Tibial nerve (tissue), 4 donors: ENCODE results near the gene IRF3. TPM values are rescaled to one million over a fixed set of nuclear protein-coding genes. Genes with fewer than 3 reads are reported as not detected.

Experiments used
- DNase-seq, 2 donors: peaks; one replicate each; pipeline ENCODE4 v3.0.0-alpha.2; 2019; ENCODE audit warnings: low spot score in 2 of 2
- H3K27ac ChIP-seq, 4 donors: fragments of 200-600 bp; sonication (generic) in 3 of 4; one replicate each; pipeline ENCODE4 v1.5.1; 2017 to 2019; ENCODE audit warnings: mild to moderate bottlenecking in 1 of 4
- H3K27me3 ChIP-seq, 2 donors: fragments of 200-600 bp; sonication (generic) in 1 of 2; one replicate each; pipeline versions ENCODE4 v1.5.1 to v1.6.0; 2017 to 2019
- H3K36me3 ChIP-seq, 3 donors: fragments of 200-600 bp; sonication (generic); one replicate each; pipeline ENCODE4 v1.5.1; 2018 to 2019
- H3K4me1 ChIP-seq, 4 donors: fragments of 200-600 bp; sonication (generic) in 3 of 4; one replicate each; pipeline ENCODE4 v1.5.1; 2017 to 2019
- H3K4me3 ChIP-seq, 4 donors: fragments of 200-600 bp; sonication (generic) in 3 of 4; one replicate each; pipeline ENCODE4 v1.5.1; 2017 to 2019; ENCODE audit warnings: mild to moderate bottlenecking in 1 of 4, moderate library complexity in 1 of 4
- H3K9me3 ChIP-seq, 4 donors: fragments of 200-600 bp; sonication (generic) in 3 of 4; one replicate each; pipeline ENCODE4 v1.5.1; 2017 to 2019
- CTCF ChIP-seq, 5 experiments: fragments of 200-600 bp in 3 of 5; fragments of 450-650 bp in 2 of 5; sonication (generic) in 3 of 5; IDR thresholded peaks; one replicate each; pipeline ENCODE4 v1.5.1; 2016 to 2019; ENCODE audit warnings: antibody characterized with exemption in 5 of 5, mild to moderate bottlenecking in 3 of 5, moderate library complexity in 2 of 5
- EP300 ChIP-seq, 2 donors: sonication (generic); formaldehyde crosslinking; IDR thresholded peaks; one replicate each; pipeline ENCODE4 v1.6.1; 2017; ENCODE audit warnings: antibody characterized with exemption in 2 of 2, mild to moderate bottlenecking in 1 of 2
- POLR2A ChIP-seq, 2 donors: fragments of 450-650 bp; IDR thresholded peaks; one replicate each; pipeline ENCODE4 v1.6.1; 2017; ENCODE audit warnings: antibody characterized with exemption in 2 of 2, mild to moderate bottlenecking in 2 of 2, moderate library complexity in 2 of 2
- WGBS, 2 donors: methylation state at CpG; one replicate each; pipeline ENCODE4 v1.1.5; 2018; 5-methylcytosine and 5-hydroxymethylcytosine counted together
- total RNA-seq, 4 donors: library from RNA; depleted of rRNA; stranded (reverse); fragments of >200 nt; gene quantifications; one replicate each; pipeline ENCODE4 v1.1.0, GENCODE V29; 2016

IRF3 gene
- total RNA-seq, 4 donors from 2014 or later: 41.4 to 85.2 (median 72.4) TPM

GRCh38 chr19:49657493-49658138 is 8.0 kb downstream of the IRF3 start:
- TF ChIP-seq CTCF (IDR thresholded peaks at IDR 0.05): no peak
- no peak for TF ChIP-seq EP300 (IDR thresholded peaks at IDR 0.05)
- no peak for TF ChIP-seq POLR2A (IDR thresholded peaks at IDR 0.05)
- Histone ChIP-seq H3K27me3 (no peaks in the 10 kb centered on the region), H3K4me1 (no peaks in the 10 kb centered on the region), H3K9me3 (no peaks in the 10 kb centered on the region), H3K4me3 (no peak overlapping the region), H3K36me3 (peaks cover 5 to 100% (median 58%) of the 10 kb centered on the region in 3 donors), H3K27ac (no peak overlapping the region)
- 86 to 91% methylated on average over 22 of the region's 22 CpGs for WGBS, 2 donors
- no peak for DNase-seq

- H3K4me1 ChIP-seq: no peaks in the 10 kb centered on the region
- H3K4me3 ChIP-seq: no peak overlapping the region
- TF ChIP-seq EP300 (IDR thresholded peaks at IDR 0.05) (no peak), CTCF (IDR thresholded peaks at IDR 0.05) (no peak), POLR2A (IDR thresholded peaks at IDR 0.05) (no peak)
- no peak overlapping the region for H3K27ac ChIP-seq
- peaks cover 5 to 100% (median 49%) of the 10 kb centered on the region in 3 donors for H3K36me3 ChIP-seq
- H3K27me3 ChIP-seq: no peaks in the 10 kb centered on the region
- no peak for DNase-seq
- H3K9me3 ChIP-seq: no peaks in the 10 kb centered on the region
- 85 to 88% methylated on average over 14 to 17 of the region's 17 CpGs for WGBS, 2 donors
These were observed 9.1 kb downstream of the IRF3 start for GRCh38 chr19:49656456-49657109.

- Histone ChIP-seq H3K27ac (no peak overlapping the region), H3K4me3 (no peak overlapping the region), H3K4me1 (no peaks in the 10 kb centered on the region), H3K9me3 (no peaks in the 10 kb centered on the region), H3K27me3 (no peaks in the 10 kb centered on the region), H3K36me3 (peaks cover 5 to 100% (median 49%) of the 10 kb centered on the region in 3 donors)
- TF ChIP-seq CTCF (IDR thresholded peaks at IDR 0.05) (no peak), POLR2A (IDR thresholded peaks at IDR 0.05) (no peak), EP300 (IDR thresholded peaks at IDR 0.05) (no peak)
- WGBS, 2 donors: 87% methylated on average over 22 to 23 of the region's 23 CpGs
- no peak for DNase-seq
These were observed 9.8 kb downstream of the IRF3 start for GRCh38 chr19:49655570-49656455.

- no peak overlapping the region for H3K4me3 ChIP-seq
- no peak overlapping the region for H3K27ac ChIP-seq
- no peak for DNase-seq
- H3K36me3 ChIP-seq: peaks cover 5 to 100% (median 56%) of the 10 kb centered on the region in 3 donors
- no peaks in the 10 kb centered on the region for H3K9me3 ChIP-seq
- H3K27me3 ChIP-seq: no peaks in the 10 kb centered on the region
- TF ChIP-seq CTCF (IDR thresholded peaks at IDR 0.05): no peak
- no peak for TF ChIP-seq POLR2A (IDR thresholded peaks at IDR 0.05)
- TF ChIP-seq EP300 (IDR thresholded peaks at IDR 0.05): no peak
- 88 to 91% methylated on average over 9 to 10 of the region's 10 CpGs for WGBS, 2 donors
- H3K4me1 ChIP-seq: no peaks in the 10 kb centered on the region
These were observed 11.1 kb downstream of the IRF3 start for GRCh38 chr19:49654581-49654980.
